AG09309 (cell line): ENCODE data around the gene POU2F1.

Experiments used
- DNase-seq: peaks from one replicate; pipeline ENCODE4 v3.0.0-alpha.2; 2010; ENCODE audit warnings: low read depth
- H3K4me3 ChIP-seq: 2 replicates; pipeline ENCODE4 v1.5.1; 2011; ENCODE audit warnings: mild to moderate bottlenecking, low read depth, low read length, moderate library complexity; ENCODE audit not compliant: control insufficient read depth
- TF ChIP-seq, protein P1 (sequence below): IDR thresholded peaks from 2 replicates; pipeline ENCODE4 v1.5.1; 2011; ENCODE audit warnings: mild to moderate bottlenecking, low read depth, low read length, inconsistent platforms; ENCODE audit not compliant: insufficient read depth, control insufficient read depth; ENCODE audit errors: missing control alignments

The POU2F1 gene

GRCh38 chr1:167434306-167434705 is 213.6 kb downstream of the POU2F1 start:
- TF ChIP-seq, protein P1, sequence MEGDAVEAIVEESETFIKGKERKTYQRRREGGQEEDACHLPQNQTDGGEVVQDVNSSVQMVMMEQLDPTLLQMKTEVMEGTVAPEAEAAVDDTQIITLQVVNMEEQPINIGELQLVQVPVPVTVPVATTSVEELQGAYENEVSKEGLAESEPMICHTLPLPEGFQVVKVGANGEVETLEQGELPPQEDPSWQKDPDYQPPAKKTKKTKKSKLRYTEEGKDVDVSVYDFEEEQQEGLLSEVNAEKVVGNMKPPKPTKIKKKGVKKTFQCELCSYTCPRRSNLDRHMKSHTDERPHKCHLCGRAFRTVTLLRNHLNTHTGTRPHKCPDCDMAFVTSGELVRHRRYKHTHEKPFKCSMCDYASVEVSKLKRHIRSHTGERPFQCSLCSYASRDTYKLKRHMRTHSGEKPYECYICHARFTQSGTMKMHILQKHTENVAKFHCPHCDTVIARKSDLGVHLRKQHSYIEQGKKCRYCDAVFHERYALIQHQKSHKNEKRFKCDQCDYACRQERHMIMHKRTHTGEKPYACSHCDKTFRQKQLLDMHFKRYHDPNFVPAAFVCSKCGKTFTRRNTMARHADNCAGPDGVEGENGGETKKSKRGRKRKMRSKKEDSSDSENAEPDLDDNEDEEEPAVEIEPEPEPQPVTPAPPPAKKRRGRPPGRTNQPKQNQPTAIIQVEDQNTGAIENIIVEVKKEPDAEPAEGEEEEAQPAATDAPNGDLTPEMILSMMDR: no peak
- no peak for DNase-seq
- H3K4me3 ChIP-seq: no peak overlapping the region

GRCh38 chr1:167435484-167435883 is 214.8 kb downstream of the POU2F1 start:
- H3K4me3 ChIP-seq: no peak overlapping the region
- TF ChIP-seq, protein P1: no peak
- DNase-seq: no peak

DNA sequence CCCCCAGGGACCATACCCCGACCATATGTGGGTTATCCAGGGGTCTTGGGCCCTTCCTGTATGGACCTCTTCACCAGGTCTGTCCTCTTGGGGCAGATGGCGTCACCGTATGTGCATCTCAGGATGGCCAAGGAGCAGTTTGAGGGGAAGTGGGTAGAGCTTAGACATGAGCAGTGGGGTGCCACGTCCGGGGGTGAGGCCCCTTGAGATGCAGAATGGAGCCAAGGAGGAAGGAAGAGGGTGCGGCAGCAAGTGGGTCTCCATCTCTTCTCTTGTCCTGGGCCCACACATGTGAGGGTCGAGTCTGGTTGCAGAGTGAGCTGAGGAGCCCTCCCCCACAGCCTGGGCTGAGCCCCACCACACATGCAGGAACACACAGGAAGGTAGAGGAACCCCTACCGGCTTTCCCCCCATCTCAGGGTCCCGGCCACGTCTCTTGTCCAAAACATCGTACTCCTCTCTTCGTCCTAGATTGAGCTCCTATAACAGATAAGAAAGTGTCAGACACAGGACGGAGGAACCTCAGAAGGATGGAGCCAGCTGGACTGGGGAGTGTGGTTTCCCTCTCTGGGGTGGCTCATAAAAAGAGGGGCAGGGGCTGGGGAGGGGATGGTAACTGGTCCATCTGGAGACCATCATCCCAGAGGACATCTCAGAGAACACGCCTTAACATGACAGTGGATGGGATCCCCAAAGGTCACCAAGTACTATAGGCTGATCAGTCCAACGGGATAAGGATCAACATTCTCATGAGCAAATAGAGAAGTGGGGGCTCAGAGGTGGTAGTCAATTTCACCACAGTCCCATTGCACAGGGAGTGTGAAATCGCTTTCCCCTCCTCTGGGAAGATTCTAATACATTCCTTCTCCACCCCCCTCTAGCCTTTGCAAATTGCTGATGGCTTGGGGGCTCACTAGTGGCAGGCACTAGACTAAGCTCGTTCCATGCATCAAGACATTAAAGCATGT is 217.8 kb downstream of the POU2F1 start:
- DNase-seq: no peak
- no peak overlapping the region for H3K4me3 ChIP-seq
- TF ChIP-seq, protein P1: no peak

- TF ChIP-seq, protein P1: peak; percentile 15
- DNase-seq: no peak
- H3K4me3 ChIP-seq: peak overlapping the region; percentile 35
These were observed 218.8 kb downstream of the POU2F1 start for GRCh38 chr1:167439301-167439988.

GRCh38 chr1:167440345-167440744 is 219.7 kb downstream of the POU2F1 start:
- TF ChIP-seq, protein P1: no peak
- no peak for DNase-seq

DNA sequence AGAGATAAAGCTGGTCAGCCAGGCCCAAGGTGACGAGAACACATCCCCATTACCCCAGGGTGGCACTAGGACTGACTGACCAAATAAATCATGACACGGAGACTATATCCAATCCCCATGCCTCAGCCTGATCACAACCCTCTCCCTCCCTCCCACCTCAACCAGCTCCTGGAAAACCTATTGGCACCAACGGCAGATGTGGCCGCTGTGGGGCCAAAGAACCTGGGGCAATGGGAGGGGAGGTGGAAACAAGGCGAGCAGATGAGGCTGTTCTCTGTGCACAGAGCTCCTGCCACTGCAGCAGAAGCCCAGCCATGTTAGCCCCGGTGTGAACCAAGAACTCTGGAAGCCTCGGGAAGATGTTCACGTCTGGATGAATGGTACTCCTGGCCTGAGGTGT is 220.1 kb downstream of the POU2F1 start:
- no peak overlapping the region for H3K4me3 ChIP-seq
- DNase-seq: no peak
- TF ChIP-seq, protein P1: no peak

More at GRCh38 chr1:167440345-167440744, 219.7 kb downstream of the POU2F1 start:
- no peak overlapping the region for H3K4me3 ChIP-seq
